HFF-Myc (cell line): Measurements from ENCODE around the gene CUX1.

Experiments used
- DNase-seq: peaks from one replicate; pipeline ENCODE4 v3.0.0-alpha.2; 2011; ENCODE audit warnings: low read depth; ENCODE audit errors: extremely low read depth
- H3K4me3 ChIP-seq: replicated peaks from 2 replicates; pipeline ENCODE4 v1.5.1; 2011; ENCODE audit warnings: low read depth, mild to moderate bottlenecking, control low read depth, low read length
- TF ChIP-seq, protein P1 (sequence below): IDR thresholded peaks from 2 replicates; pipeline ENCODE4 v1.5.1; 2012; ENCODE audit warnings: mild to moderate bottlenecking, low read depth, low read length, control low read depth; ENCODE audit errors: missing control alignments

The CUX1 gene

GRCh38 chr7:101874028-101874427 lies 56.6 kb downstream of the CUX1 start:
- no peak overlapping the region for H3K4me3 ChIP-seq
- TF ChIP-seq, protein P1, sequence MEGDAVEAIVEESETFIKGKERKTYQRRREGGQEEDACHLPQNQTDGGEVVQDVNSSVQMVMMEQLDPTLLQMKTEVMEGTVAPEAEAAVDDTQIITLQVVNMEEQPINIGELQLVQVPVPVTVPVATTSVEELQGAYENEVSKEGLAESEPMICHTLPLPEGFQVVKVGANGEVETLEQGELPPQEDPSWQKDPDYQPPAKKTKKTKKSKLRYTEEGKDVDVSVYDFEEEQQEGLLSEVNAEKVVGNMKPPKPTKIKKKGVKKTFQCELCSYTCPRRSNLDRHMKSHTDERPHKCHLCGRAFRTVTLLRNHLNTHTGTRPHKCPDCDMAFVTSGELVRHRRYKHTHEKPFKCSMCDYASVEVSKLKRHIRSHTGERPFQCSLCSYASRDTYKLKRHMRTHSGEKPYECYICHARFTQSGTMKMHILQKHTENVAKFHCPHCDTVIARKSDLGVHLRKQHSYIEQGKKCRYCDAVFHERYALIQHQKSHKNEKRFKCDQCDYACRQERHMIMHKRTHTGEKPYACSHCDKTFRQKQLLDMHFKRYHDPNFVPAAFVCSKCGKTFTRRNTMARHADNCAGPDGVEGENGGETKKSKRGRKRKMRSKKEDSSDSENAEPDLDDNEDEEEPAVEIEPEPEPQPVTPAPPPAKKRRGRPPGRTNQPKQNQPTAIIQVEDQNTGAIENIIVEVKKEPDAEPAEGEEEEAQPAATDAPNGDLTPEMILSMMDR, result no peak
- DNase-seq, result no peak

GRCh38 chr7:101875283-101875846 lies 57.9 kb downstream of the CUX1 start:
- TF ChIP-seq, protein P1, result no peak
- no peak overlapping the region for H3K4me3 ChIP-seq
- DNase-seq, result no peak

DNA sequence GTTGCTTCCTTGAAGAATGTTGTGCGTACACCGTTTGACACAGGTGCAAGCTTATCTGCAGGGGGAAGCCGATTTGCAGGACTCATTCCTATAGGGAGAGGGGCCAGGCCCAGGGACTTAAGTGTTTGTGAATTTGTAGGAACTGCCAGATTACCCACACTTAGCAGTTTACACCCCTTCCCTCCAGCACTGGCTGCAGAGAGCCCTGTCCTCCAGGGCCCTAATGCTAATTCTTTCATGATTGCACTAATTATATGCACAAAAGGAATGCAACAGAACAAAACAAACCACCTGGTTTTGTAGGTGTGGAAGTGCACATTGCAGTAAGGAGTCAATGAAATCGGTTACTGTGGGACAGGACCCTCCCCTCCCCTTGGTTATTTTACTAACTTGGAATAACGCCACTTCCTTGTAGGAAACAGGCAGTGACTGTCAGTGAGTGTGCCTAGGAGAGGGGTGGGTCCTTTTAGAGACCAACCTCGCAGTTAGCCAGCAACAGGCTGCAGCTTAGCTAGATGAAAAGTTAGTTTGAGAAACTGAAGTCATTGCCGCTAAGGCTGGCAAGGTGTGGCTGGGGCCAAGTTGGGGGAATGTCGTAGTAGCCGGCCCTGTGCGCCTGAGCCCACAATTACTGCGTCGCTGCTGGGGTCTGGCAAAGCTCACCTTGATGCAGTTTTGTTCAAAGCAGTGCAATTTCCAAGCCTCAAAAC lies 60.6 kb downstream of the CUX1 start:
- TF ChIP-seq, protein P1, result no peak
- no peak overlapping the region for H3K4me3 ChIP-seq
- DNase-seq, result no peak

- H3K4me3 ChIP-seq, result no peak overlapping the region
- DNase-seq, result no peak
- TF ChIP-seq, protein P1, result no peak
Observed at GRCh38 chr7:101878938-101879337, 61.5 kb downstream of the CUX1 start.

DNA sequence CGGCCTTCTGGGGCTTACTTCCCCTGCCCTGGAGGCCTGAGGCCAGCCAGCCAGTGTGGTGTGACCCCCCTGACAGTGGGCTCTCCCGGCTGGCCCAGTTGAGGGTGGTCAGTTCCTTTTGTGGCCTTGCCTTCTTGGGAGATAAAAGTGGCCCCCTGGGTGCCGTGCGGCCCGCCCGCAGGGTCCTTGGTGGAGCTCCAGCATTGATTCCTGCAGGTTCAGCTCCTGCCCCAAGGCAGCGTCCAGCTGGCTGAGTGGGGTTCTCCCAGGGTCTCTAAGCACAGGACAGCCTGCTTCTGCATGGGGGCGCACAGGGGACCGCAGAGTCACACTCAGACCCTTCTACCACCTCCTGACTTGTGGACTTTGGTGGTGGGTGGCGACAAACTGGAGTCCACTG lies 62.1 kb downstream of the CUX1 start:
- no peak overlapping the region for H3K4me3 ChIP-seq
- no peak for DNase-seq
- TF ChIP-seq, protein P1, result no peak

- TF ChIP-seq, protein P1, result no peak
- no peak overlapping the region for H3K4me3 ChIP-seq
- no peak for DNase-seq
Observed at GRCh38 chr7:101880282-101881054, 63.0 kb downstream of the CUX1 start.
